ENCODE results near the gene APH1B.
"Not testable (repeated sequence)": the region's sequence is repeated elsewhere in the genome, so short reads cannot be mapped to it uniquely, and the experiment has no call there.

APH1B gene

GRCh38 chr15:63277038-63277892 is at the start of gene APH1B:
Gene APH1B, plus strand, starts transcription at chr15:63277605. Its CDS starts 19 bp downstream, at chr15:63277624.
- FAIRE-seq = no peak

- FAIRE-seq = no peak
These were observed 49.7 kb upstream of the APH1B start for GRCh38 chr15:63227689-63228088.

- peak; percentile 36 for FAIRE-seq
These were observed 46.2 kb upstream of the APH1B start for GRCh38 chr15:63231206-63231605.

- FAIRE-seq = no peak
These were observed 45.7 kb upstream of the APH1B start for GRCh38 chr15:63231706-63232105.

GRCh38 chr15:63232405-63232804 is 45.0 kb upstream of the APH1B start:
- no peak for FAIRE-seq

- FAIRE-seq = no peak
These were observed 44.5 kb upstream of the APH1B start for GRCh38 chr15:63232943-63233342.

GRCh38 chr15:63233667-63234423 is 43.6 kb upstream of the APH1B start:
- FAIRE-seq = no peak

GRCh38 chr15:63234451-63234870 is 42.9 kb upstream of the APH1B start:
- FAIRE-seq = no peak

GRCh38 chr15:63236272-63236671 is 41.1 kb upstream of the APH1B start:
- no peak for FAIRE-seq

- FAIRE-seq = not testable (repeated sequence)
These were observed 40.3 kb upstream of the APH1B start for GRCh38 chr15:63237086-63237485.

GRCh38 chr15:63238171-63238570 is 39.2 kb upstream of the APH1B start:
- no peak for FAIRE-seq

GRCh38 chr15:63238796-63239195 is 38.6 kb upstream of the APH1B start:
- no peak for FAIRE-seq

- no peak for FAIRE-seq
These were observed 37.3 kb upstream of the APH1B start for GRCh38 chr15:63240109-63240508.

GRCh38 chr15:63241316-63241715 is 36.1 kb upstream of the APH1B start:
- no peak for FAIRE-seq

- FAIRE-seq = no peak
These were observed 34.3 kb upstream of the APH1B start for GRCh38 chr15:63243101-63243500.

GRCh38 chr15:63243776-63244175 is 33.6 kb upstream of the APH1B start:
- FAIRE-seq = no peak

- no peak for FAIRE-seq
These were observed 33.0 kb upstream of the APH1B start for GRCh38 chr15:63244399-63244798.

- no peak for FAIRE-seq
These were observed 32.3 kb upstream of the APH1B start for GRCh38 chr15:63244976-63245645.

GRCh38 chr15:63246691-63247469 is 30.5 kb upstream of the APH1B start:
- FAIRE-seq = no peak

GRCh38 chr15:63250312-63250965 is 27.0 kb upstream of the APH1B start:
- no peak for FAIRE-seq

GRCh38 chr15:63251701-63252100 is 25.7 kb upstream of the APH1B start:
- no peak for FAIRE-seq

GRCh38 chr15:63252292-63252691 is 25.1 kb upstream of the APH1B start:
- no peak for FAIRE-seq

Measured in TTC549 (cell line).